OCI-LY3 (cell line): Measurements from ENCODE around the gene CDRT15.

ENCODE experiments used
- H2AFZ ChIP-seq: fragments of 200-600, 300-600 bp; shearing (Covaris generic); 2 replicates; pipeline ENCODE4 v1.6.0; 2014; ENCODE audit warnings: antibody characterized with exemption, low read depth, low read length
- H3K27ac ChIP-seq: fragments of 200-600, 300-600 bp; sonication (generic); 2 replicates; pipeline ENCODE4 v1.5.1; 2014; ENCODE audit warnings: mild to moderate bottlenecking, low read length, moderate library complexity, mixed read lengths
- H3K27me3 ChIP-seq: fragments of 200-600, 300-600 bp; sonication (generic); 2 replicates; pipeline ENCODE4 v1.6.1; 2014; ENCODE audit warnings: low read depth, low read length, mixed read lengths
- H3K36me3 ChIP-seq: fragments of 200-600, 300-600 bp; sonication (generic); replicated peaks from 2 replicates; pipeline ENCODE3; 2014; ENCODE audit warnings: low read depth, low read length, mixed read lengths
- H3K4me1 ChIP-seq: fragments of 300-600, 200-600 bp; sonication (generic); 2 replicates; pipeline ENCODE4 v1.6.1; 2014; ENCODE audit warnings: low read length, mixed read lengths
- H3K4me2 ChIP-seq: fragments of 200-600, 300-600 bp; sonication (generic); 2 replicates; pipeline ENCODE4 v1.6.1; 2014; ENCODE audit warnings: low read length, mixed read lengths
- H3K4me3 ChIP-seq: fragments of 300-600, 200-600 bp; sonication (generic); 2 replicates; pipeline ENCODE4 v1.5.1; 2014; ENCODE audit warnings: antibody characterized with exemption, mild to moderate bottlenecking, low read length, moderate library complexity
- H3K79me2 ChIP-seq: fragments of 300-600, 200-600 bp; shearing (Covaris generic); 2 replicates; pipeline ENCODE4 v1.6.1; 2014; ENCODE audit warnings: mild to moderate bottlenecking, low read length, mixed read lengths
- H3K9ac ChIP-seq: fragments of 300-600, 200-600 bp; shearing (Covaris generic); 2 replicates; pipeline ENCODE4 v1.6.0; 2014; ENCODE audit warnings: mild to moderate bottlenecking, low read length, moderate library complexity
- H3K9me3 ChIP-seq: fragments of 200-600, 300-600 bp; shearing (Covaris generic); 2 replicates; pipeline ENCODE4 v1.6.1; 2014; ENCODE audit warnings: low read length, mixed read lengths; ENCODE audit not compliant: insufficient read depth
- H4K20me1 ChIP-seq: fragments of 200-600, 300-600 bp; sonication (generic); 2 replicates; pipeline ENCODE4 v1.6.1; 2016; ENCODE audit warnings: low read length, mixed read lengths; ENCODE audit not compliant: insufficient read depth
- EZH2phosphoT487 ChIP-seq: fragments of 200-600 bp; shearing (Covaris generic); IDR thresholded peaks from 2 replicates; pipeline ENCODE4 v1.6.1; 2018; ENCODE audit warnings: antibody characterized with exemption, mixed run types, low read depth
- TF ChIP-seq, protein P1 (sequence below): fragments of 200-600, 300-600 bp; sonication (generic); IDR thresholded peaks from 2 replicates; pipeline ENCODE4 v1.5.1; 2014; ENCODE audit warnings: antibody characterized with exemption, low read length, low read depth

The CDRT15 gene

DNA sequence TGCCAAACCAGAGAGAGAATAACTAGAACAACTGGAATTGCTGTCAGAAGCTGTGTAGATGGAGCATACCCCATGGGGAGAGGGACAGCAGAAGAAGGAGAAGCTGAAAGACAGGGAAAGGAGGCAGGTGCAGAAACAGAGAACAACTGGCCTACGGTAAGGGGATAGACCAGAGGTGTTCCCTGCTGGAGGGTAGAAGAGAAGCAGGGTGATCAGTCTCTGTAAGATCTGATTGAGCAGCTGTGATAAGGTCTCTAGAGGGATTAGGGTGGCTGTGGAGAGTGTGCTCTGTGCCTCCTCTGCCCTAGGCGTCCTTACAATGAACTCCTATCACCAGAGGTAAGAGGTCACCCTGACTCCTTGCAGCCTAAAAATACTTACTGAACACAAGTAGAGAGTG is 33.8 kb upstream of the CDRT15 start:
- no peaks in the 10 kb centered on the region for H3K36me3 ChIP-seq
- TF ChIP-seq EZH2phosphoT487, result no peak
- TF ChIP-seq, protein P1, sequence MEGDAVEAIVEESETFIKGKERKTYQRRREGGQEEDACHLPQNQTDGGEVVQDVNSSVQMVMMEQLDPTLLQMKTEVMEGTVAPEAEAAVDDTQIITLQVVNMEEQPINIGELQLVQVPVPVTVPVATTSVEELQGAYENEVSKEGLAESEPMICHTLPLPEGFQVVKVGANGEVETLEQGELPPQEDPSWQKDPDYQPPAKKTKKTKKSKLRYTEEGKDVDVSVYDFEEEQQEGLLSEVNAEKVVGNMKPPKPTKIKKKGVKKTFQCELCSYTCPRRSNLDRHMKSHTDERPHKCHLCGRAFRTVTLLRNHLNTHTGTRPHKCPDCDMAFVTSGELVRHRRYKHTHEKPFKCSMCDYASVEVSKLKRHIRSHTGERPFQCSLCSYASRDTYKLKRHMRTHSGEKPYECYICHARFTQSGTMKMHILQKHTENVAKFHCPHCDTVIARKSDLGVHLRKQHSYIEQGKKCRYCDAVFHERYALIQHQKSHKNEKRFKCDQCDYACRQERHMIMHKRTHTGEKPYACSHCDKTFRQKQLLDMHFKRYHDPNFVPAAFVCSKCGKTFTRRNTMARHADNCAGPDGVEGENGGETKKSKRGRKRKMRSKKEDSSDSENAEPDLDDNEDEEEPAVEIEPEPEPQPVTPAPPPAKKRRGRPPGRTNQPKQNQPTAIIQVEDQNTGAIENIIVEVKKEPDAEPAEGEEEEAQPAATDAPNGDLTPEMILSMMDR, result no peak
- no peaks in the 10 kb centered on the region for H3K27me3 ChIP-seq
- H3K9ac ChIP-seq, result no peak overlapping the region
- H3K4me3 ChIP-seq, result no peak overlapping the region
- H3K9me3 ChIP-seq, result no peaks in the 10 kb centered on the region
- no peak overlapping the region for H3K27ac ChIP-seq
- no peak overlapping the region for H2AFZ ChIP-seq
- H3K79me2 ChIP-seq, result no peaks in the 10 kb centered on the region
- H3K4me2 ChIP-seq, result no peak overlapping the region
- H3K4me1 ChIP-seq, result no peaks in the 10 kb centered on the region
- no peaks in the 10 kb centered on the region for H4K20me1 ChIP-seq

DNA sequence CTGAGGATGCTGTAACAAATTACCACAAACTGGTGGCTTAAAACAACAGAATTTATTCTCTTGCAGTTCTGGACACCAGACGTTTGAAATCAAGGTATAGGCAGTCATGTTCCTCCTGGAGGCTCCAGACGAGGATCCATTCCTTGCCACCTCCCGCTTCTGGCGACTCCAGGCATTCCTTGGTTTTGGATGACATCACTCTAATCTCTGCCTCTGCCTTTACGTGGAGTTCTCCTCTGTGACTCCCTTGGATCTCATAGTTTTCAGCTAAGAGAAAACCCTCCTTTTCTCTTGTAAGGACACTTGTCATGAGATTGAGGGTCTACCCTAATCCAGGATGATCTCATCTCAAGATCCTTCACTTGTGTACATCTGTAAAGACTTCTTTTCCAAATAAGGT is 32.8 kb upstream of the CDRT15 start:
- no peak overlapping the region for H3K4me2 ChIP-seq
- H3K27me3 ChIP-seq, result no peaks in the 10 kb centered on the region
- no peaks in the 10 kb centered on the region for H3K36me3 ChIP-seq
- no peaks in the 10 kb centered on the region for H4K20me1 ChIP-seq
- no peaks in the 10 kb centered on the region for H3K79me2 ChIP-seq
- no peaks in the 10 kb centered on the region for H3K9me3 ChIP-seq
- H3K4me3 ChIP-seq, result no peak overlapping the region
- TF ChIP-seq, protein P1, result no peak
- TF ChIP-seq EZH2phosphoT487, result no peak
- H3K4me1 ChIP-seq, result no peaks in the 10 kb centered on the region
- no peak overlapping the region for H3K27ac ChIP-seq
- no peak overlapping the region for H2AFZ ChIP-seq
- no peak overlapping the region for H3K9ac ChIP-seq

DNA sequence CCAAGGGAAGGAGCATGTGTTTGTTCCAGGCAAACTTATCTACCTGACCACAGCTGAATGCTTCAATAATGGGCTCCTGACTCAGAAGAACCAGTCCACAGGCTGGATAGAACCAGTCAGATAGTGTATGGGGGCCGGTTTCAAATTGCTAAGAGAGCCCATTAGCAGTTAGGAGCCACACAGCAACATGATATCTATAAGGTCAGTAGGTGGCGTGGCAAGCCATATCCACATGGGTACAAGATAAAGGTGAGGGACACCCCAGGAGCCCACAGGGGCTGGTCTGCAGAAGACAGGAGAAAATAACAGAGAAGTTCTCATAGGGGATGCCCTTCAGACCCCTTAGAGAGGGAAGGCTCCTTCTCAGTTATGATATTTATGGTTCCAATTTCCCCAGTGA is 31.6 kb upstream of the CDRT15 start:
- Histone ChIP-seq H3K4me3 (no peak overlapping the region), H3K4me2 (no peak overlapping the region), H3K9ac (no peak overlapping the region), H3K79me2 (no peaks in the 10 kb centered on the region), H3K4me1 (no peaks in the 10 kb centered on the region), H3K9me3 (no peaks in the 10 kb centered on the region), H4K20me1 (no peaks in the 10 kb centered on the region), H3K27ac (no peak overlapping the region), H2AFZ (no peak overlapping the region), H3K27me3 (no peaks in the 10 kb centered on the region), H3K36me3 (no peaks in the 10 kb centered on the region)
- TF ChIP-seq, protein P1, result no peak
- TF ChIP-seq EZH2phosphoT487, result no peak

DNA sequence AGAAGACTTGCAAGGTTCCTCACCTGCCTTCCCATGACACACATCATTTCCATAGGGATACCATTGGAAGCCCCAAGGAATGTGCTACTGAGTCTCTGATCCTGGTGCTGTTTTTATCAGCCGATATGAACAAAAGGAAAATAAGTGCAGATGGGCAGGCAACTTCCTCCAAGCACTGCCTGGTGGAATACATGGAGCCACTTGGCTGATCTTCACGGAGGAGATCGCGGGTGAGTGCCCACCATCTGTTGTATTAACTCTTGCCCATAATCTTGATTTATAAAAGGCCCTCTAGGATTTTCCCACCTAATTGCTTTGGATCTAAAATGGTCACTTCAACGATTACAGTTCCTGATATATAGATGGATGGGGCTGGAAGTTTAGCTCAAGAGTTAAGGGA is 24.7 kb upstream of the CDRT15 start:
- H3K9ac ChIP-seq, result no peak overlapping the region
- H3K4me2 ChIP-seq, result no peak overlapping the region
- H4K20me1 ChIP-seq, result no peaks in the 10 kb centered on the region
- H3K27me3 ChIP-seq, result no peaks in the 10 kb centered on the region
- no peaks in the 10 kb centered on the region for H3K79me2 ChIP-seq
- no peak overlapping the region for H3K27ac ChIP-seq
- no peak overlapping the region for H2AFZ ChIP-seq
- no peaks in the 10 kb centered on the region for H3K9me3 ChIP-seq
- no peak overlapping the region for H3K4me3 ChIP-seq
- no peaks in the 10 kb centered on the region for H3K36me3 ChIP-seq
- TF ChIP-seq, protein P1, result no peak
- no peak for TF ChIP-seq EZH2phosphoT487
- H3K4me1 ChIP-seq, result no peaks in the 10 kb centered on the region
